ENCODE data around the gene NPRL2. TPM values are rescaled to one million over a fixed set of nuclear protein-coding genes. Genes with fewer than 3 reads are reported as not detected.
A peak's percentile ranks its signal among the peaks of the same experiment; 100 is the strongest.

The NPRL2 gene
- total and polyA plus RNA-seq, 2 of the 13 experiments (the other 11 are each of a cell fraction or from before 2014, with no cell fraction given), result 30.6 to 51.4 TPM

DNA sequence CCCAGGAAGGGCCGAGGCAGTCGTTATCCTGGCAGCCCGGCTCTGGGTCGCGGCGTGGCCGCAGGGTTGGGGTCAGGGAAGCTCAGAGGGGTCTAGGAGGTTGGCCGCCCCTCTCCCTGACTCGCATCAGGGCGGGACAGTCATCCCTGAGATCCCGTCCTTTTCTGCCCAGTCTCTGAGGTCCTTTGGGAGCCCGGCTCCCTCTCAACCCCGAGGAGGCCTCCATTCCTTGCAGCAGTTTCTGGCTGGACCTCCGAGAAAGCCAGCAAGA is 28.5 kb downstream of the NPRL2 start (continued):
- no peak for TF ChIP-seq ZNF609 (CRISPR knock-in tag; IDR thresholded peaks at IDR 0.05; ENCODE audit: borderline replicate concordance)
- TF ChIP-seq ZMAT5 (CRISPR knock-in tag; IDR thresholded peaks at IDR 0.05; ENCODE audit: borderline replicate concordance, low read depth), result no peak
- no peak; the same call in 1 of the 2 replicates for TF ChIP-seq ZNF33A (CRISPR knock-in tag; IDR thresholded peaks at IDR 0.05; ENCODE audit: borderline replicate concordance)
- TF ChIP-seq POLR2AphosphoS5 (IDR thresholded peaks at IDR 0.05; ENCODE audit: low read depth, low read length), result peak; percentile 75
- peak; percentile 19; the same call in 1 of the 2 replicates for TF ChIP-seq HIVEP1 (CRISPR knock-in tag; IDR thresholded peaks at IDR 0.05)
- no peak for TF ChIP-seq ZSCAN31 (CRISPR knock-in tag; IDR thresholded peaks at IDR 0.05; ENCODE audit: low read depth)
- TF ChIP-seq TP53 (CRISPR knock-in tag; conservative IDR thresholded peaks at IDR 0.05), result no peak
- no peak for TF ChIP-seq ZNF773 (CRISPR knock-in tag; IDR thresholded peaks at IDR 0.05; ENCODE audit: borderline replicate concordance)
- no peak for TF ChIP-seq SNAPC2 (CRISPR knock-in tag; IDR thresholded peaks at IDR 0.05)
- no peak for TF ChIP-seq ZNF317 (CRISPR knock-in tag; IDR thresholded peaks at IDR 0.05)
- no peak for TF ChIP-seq MNT (IDR thresholded peaks at IDR 0.05)
- TF ChIP-seq RBM22 (optimal IDR thresholded peaks at IDR 0.05; ENCODE audit: low read length), result no peak
- TF ChIP-seq ZFP36 (IDR thresholded peaks at IDR 0.05; ENCODE audit: borderline replicate concordance, low read depth, low read length, partially characterized antibody), result no peak
- no peak for TF ChIP-seq RAD51 (IDR thresholded peaks at IDR 0.05; ENCODE audit: borderline replicate concordance)
- TF ChIP-seq ZBTB38 (CRISPR knock-in tag; IDR thresholded peaks at IDR 0.05), result no peak
- TF ChIP-seq, protein P1, sequence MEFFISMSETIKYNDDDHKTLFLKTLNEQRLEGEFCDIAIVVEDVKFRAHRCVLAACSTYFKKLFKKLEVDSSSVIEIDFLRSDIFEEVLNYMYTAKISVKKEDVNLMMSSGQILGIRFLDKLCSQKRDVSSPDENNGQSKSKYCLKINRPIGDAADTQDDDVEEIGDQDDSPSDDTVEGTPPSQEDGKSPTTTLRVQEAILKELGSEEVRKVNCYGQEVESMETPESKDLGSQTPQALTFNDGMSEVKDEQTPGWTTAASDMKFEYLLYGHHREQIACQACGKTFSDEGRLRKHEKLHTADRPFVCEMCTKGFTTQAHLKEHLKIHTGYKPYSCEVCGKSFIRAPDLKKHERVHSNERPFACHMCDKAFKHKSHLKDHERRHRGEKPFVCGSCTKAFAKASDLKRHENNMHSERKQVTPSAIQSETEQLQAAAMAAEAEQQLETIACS (CRISPR knock-in tag; IDR thresholded peaks at IDR 0.05), result no peak; the same call in 1 of the 2 replicates
- TF ChIP-seq BORCS8-MEF2B (CRISPR knock-in tag; IDR thresholded peaks at IDR 0.05), result 0 out of 2 replicates have a peak, but pooled peaks have one; percentile 7
- TF ChIP-seq SNRNP70 (IDR thresholded peaks at IDR 0.05; ENCODE audit: low read depth, low read length), result no peak
- TF ChIP-seq ZNF451 (CRISPR knock-in tag; IDR thresholded peaks at IDR 0.05), result no peak
- TF ChIP-seq SSRP1 (CRISPR knock-in tag; IDR thresholded peaks at IDR 0.05), result no peak
- TF ChIP-seq ZNF709 (CRISPR knock-in tag; IDR thresholded peaks at IDR 0.05), result no peak
- TF ChIP-seq ZBTB39 (CRISPR knock-in tag; IDR thresholded peaks at IDR 0.05), result no peak
- TF ChIP-seq NPAS2 (CRISPR knock-in tag; IDR thresholded peaks at IDR 0.05; ENCODE audit: borderline replicate concordance), result no peak

Data from HepG2 (cell line).